ENCODE measurements around the gene IGFL4. TPM values are rescaled to one million over a fixed set of nuclear protein-coding genes. Genes with fewer than 3 reads are reported as not detected.

The IGFL4 gene
- total and polyA plus RNA-seq, 2 of the 8 experiments (the other 6 are each of a cell fraction or from before 2014, with no cell fraction given), result 0.05 to 0.11 TPM

- H3K27ac ChIP-seq (ENCODE audit: low read depth, low read length), result no peak overlapping the region
- no peaks in the 10 kb centered on the region for H4K20me1 ChIP-seq (replicated peaks in 1 of 2; ENCODE audit: control insufficient read depth in 1 of 2, insufficient read depth in 2 of 2, low read length in 2 of 2)
- H4K5ac ChIP-seq (ENCODE audit: insufficient read length, low read depth, low read length), result no peak overlapping the region
- no peaks in the 10 kb centered on the region for H3K79me1 ChIP-seq (ENCODE audit: low read depth, low read length)
- H3K23ac ChIP-seq (ENCODE audit: insufficient read length), result no peak overlapping the region
- no peak overlapping the region for H2BK15ac ChIP-seq (ENCODE audit: low read length)
- H3K4me2 ChIP-seq (ENCODE audit: insufficient read depth in 1 of 2, low read depth in 2 of 2, low read length in 2 of 2), result no peak overlapping the region
- no peak overlapping the region for H3K4me3 ChIP-seq (ENCODE audit: extremely low read depth in 1 of 4, insufficient read depth in 2 of 4, low read depth in 3 of 4, low read length in 4 of 4)
- 0 out of 2 replicates have a peak overlapping the region, but pooled peaks have one; percentile 63 for H2BK20ac ChIP-seq (ENCODE audit: low read length)
- CTCF ChIA-PET (ENCODE audit: partially characterized antibody), result interaction anchor here (0.8 to 8.0 kb wide), 12 partner anchors 25 to 436 kb away, joined by 3 to 365 read pairs (median 14); partner anchors contain the start of genes PGLYRP1 and PPP5C
- peaks cover 0 to 3% (median 3%) of the 10 kb centered on the region in 4 experiments; a peak in 3 of 7 replicates for H3K4me1 ChIP-seq (replicated peaks in 1 of 4; ENCODE audit: control insufficient read depth in 3 of 4, insufficient read depth in 4 of 4, low read length in 3 of 4)
- H3K4ac ChIP-seq (replicated peaks; ENCODE audit: insufficient read length, low read depth, low read length), result no peak overlapping the region
- H2AFZ ChIP-seq (ENCODE audit: low read length), result no peak overlapping the region
- H4K91ac ChIP-seq (replicated peaks; ENCODE audit: insufficient read length, low read length), result no peak overlapping the region
- no peaks in the 10 kb centered on the region for H3K36me3 ChIP-seq (ENCODE audit: control insufficient read depth in 2 of 4, insufficient read depth in 4 of 4, low read length in 3 of 4)
- H3K79me2 ChIP-seq (ENCODE audit: control insufficient read depth in 1 of 2, insufficient read depth in 2 of 2, low read length in 2 of 2), result no peaks in the 10 kb centered on the region
- H4K8ac ChIP-seq (ENCODE audit: extremely low read depth, insufficient read depth, low read length), result no peak overlapping the region
- H3K56ac ChIP-seq (replicated peaks; ENCODE audit: insufficient read length, low read depth, low read length), result no peak overlapping the region
- H3K9me3 ChIP-seq (ENCODE audit: insufficient read depth in 2 of 2, low read depth in 1 of 2, low read length in 1 of 2), result peaks cover 4 to 6% of the 10 kb centered on the region in 2 experiments; a peak in 2 of 4 replicates
- no peak overlapping the region for H3K18ac ChIP-seq (ENCODE audit: extremely low read depth, low read length)
- no peak overlapping the region for H2BK5ac ChIP-seq (ENCODE audit: low read depth, low read length)
- no peak overlapping the region; the same call in 1 of the 2 replicates for H2BK12ac ChIP-seq (ENCODE audit: low read depth, low read length)
- TF ChIP-seq TBP (IDR thresholded peaks at IDR 0.05; ENCODE audit: low read depth, low read length), result no peak
- FAIRE-seq (no peak), DNase-seq (ENCODE audit: low read depth in 1 of 2, low spot score in 2 of 2) (no peak)
- WGBS, 2 experiments (ENCODE audit: extremely low coverage in 1 of 2, insufficient coverage in 1 of 2, insufficient read length in 1 of 2, insufficient replicate concordance in 2 of 2, low coverage in 1 of 2, low lambda C conversion rate in 2 of 2, missing lambda C conversion rate in 1 of 2), result 94% methylated on average over 3 of the region's 3 CpGs; no CpG with 5 or more reads in 1 of the 2 experiments
- no peak overlapping the region for H3K9ac ChIP-seq (replicated peaks in 1 of 4; ENCODE audit: extremely low read depth in 1 of 4, low read depth in 3 of 4, low read length in 3 of 4)
- H3K27me3 ChIP-seq (replicated peaks in 1 of 4; ENCODE audit: control insufficient read depth in 3 of 4, extremely low read depth in 1 of 4, insufficient read depth in 3 of 4, low read length in 3 of 4), result peaks cover 2 to 17% (median 11%) of the 10 kb centered on the region in 4 experiments
- POLR2A ChIA-PET (ENCODE audit: partially characterized antibody), result interaction anchor here (0.6 kb wide), 1 partner anchor 60 kb away, joined by 3 read pairs; no protein-coding TSS in a partner anchor
- H2BK120ac ChIP-seq (replicated peaks; ENCODE audit: low read depth, low read length), result no peak overlapping the region
- H3K14ac ChIP-seq (ENCODE audit: insufficient read length), result no peak overlapping the region
- peaks cover 7% of the 10 kb centered on the region; the same call in 1 of the 2 replicates for H3K23me2 ChIP-seq (ENCODE audit: low read depth, low read length)
- H2AK5ac ChIP-seq (ENCODE audit: low read depth, low read length), result no peak overlapping the region
These were observed 39.8 kb upstream of the IGFL4 start for GRCh38 chr19:46080561-46080960.
